GM12891 (cell line): Measurements from ENCODE around the gene PCCA.
A peak's percentile ranks its signal among the peaks of the same experiment; 100 is the strongest.

Experiments
- DNase-seq: peaks from one replicate; pipeline ENCODE4 v3.0.0; 2011; ENCODE audit warnings: low spot score; ENCODE audit not compliant: insufficient read length
- FAIRE-seq: peaks from 2 replicates; lab custom pipeline; 2011; peaks lifted over from hg19 to GRCh38; lab: Jason Lieb, UNC
- PAX5 ChIP-seq: IDR thresholded peaks from 2 replicates; pipeline ENCODE4 v1.6.1; 2011; ENCODE audit warnings: low read length, moderate library complexity, mild to moderate bottlenecking; ENCODE audit not compliant: insufficient read depth, severe bottlenecking
- POLR2A ChIP-seq: IDR thresholded peaks from 2 replicates; pipeline ENCODE4 v1.6.1; 2011; ENCODE audit warnings: low read depth, low read length, control low read depth
- POLR2AphosphoS5 ChIP-seq: IDR thresholded peaks from 2 replicates; pipeline ENCODE4 v1.6.1; 2011; ENCODE audit warnings: low read depth, low read length, control low read depth
- POU2F2 ChIP-seq: IDR thresholded peaks from 2 replicates; pipeline ENCODE4 v1.6.1; 2011; ENCODE audit warnings: low read depth, mild to moderate bottlenecking, control low read depth, low read length, moderate library complexity
- SPI1 ChIP-seq: IDR thresholded peaks from 2 replicates; pipeline ENCODE4 v1.6.1; 2011; ENCODE audit warnings: low read depth, low read length, control low read depth
- TAF1 ChIP-seq: IDR thresholded peaks from 2 replicates; pipeline ENCODE4 v1.6.1; 2011; ENCODE audit warnings: low read depth, low read length, control low read depth

Gene PCCA

GRCh38 chr13:100399455-100399854 is 310.6 kb downstream of the PCCA start:
- no peak for TF ChIP-seq PAX5
- TF ChIP-seq POLR2AphosphoS5: no peak
- TF ChIP-seq SPI1: no peak
- TF ChIP-seq TAF1: no peak
- FAIRE-seq: no peak
- DNase-seq: no peak

GRCh38 chr13:100403675-100404074 is 314.8 kb downstream of the PCCA start:
- DNase-seq (no peak), FAIRE-seq (no peak)

GRCh38 chr13:100409132-100409531 is 320.2 kb downstream of the PCCA start:
- FAIRE-seq (no peak), DNase-seq (no peak)
- TF ChIP-seq POLR2AphosphoS5 (no peak), TAF1 (no peak), POLR2A (no peak), SPI1 (no peak), POU2F2 (no peak), PAX5 (no peak)

More at GRCh38 chr13:100403675-100404074, 314.8 kb downstream of the PCCA start:
- TF ChIP-seq SPI1 (no peak), POLR2AphosphoS5 (no peak), PAX5 (no peak), TAF1 (no peak), POLR2A (no peak), POU2F2 (no peak)

- no peak for DNase-seq
- TF ChIP-seq POLR2A (no peak), POLR2AphosphoS5 (no peak)
- FAIRE-seq: no peak
Measured at GRCh38 chr13:100423375-100423774, 334.5 kb downstream of the PCCA start.

GRCh38 chr13:100428986-100429385 is 340.1 kb downstream of the PCCA start:
- FAIRE-seq (no peak), DNase-seq (no peak)
- no peak for TF ChIP-seq POU2F2
- TF ChIP-seq SPI1: no peak
- TF ChIP-seq PAX5: no peak
- no peak for TF ChIP-seq TAF1
- TF ChIP-seq POLR2A: no peak
- TF ChIP-seq POLR2AphosphoS5: no peak

- TF ChIP-seq PAX5 (no peak), POLR2A (no peak)
- no peak for FAIRE-seq
- DNase-seq: no peak
Measured at GRCh38 chr13:100432611-100433010, 343.7 kb downstream of the PCCA start.

GRCh38 chr13:100433475-100433874 is 344.6 kb downstream of the PCCA start:
- TF ChIP-seq SPI1 (no peak), PAX5 (no peak), POLR2A (no peak), TAF1 (no peak), POLR2AphosphoS5 (no peak), POU2F2 (no peak)
- no peak for FAIRE-seq
- DNase-seq: no peak

- TF ChIP-seq TAF1: no peak
- 0 out of 2 replicates have a peak, but pooled peaks have one; percentile 2 for TF ChIP-seq SPI1
- TF ChIP-seq POU2F2: no peak
- TF ChIP-seq POLR2A: no peak
- FAIRE-seq (no peak), DNase-seq (no peak)
Measured at GRCh38 chr13:100434010-100434763, 345.3 kb downstream of the PCCA start.

GRCh38 chr13:100436099-100436498 is 347.2 kb downstream of the PCCA start:
- DNase-seq (no peak), FAIRE-seq (no peak)
- TF ChIP-seq TAF1: no peak
- TF ChIP-seq POLR2A: no peak
- TF ChIP-seq POLR2AphosphoS5: no peak
- no peak for TF ChIP-seq POU2F2
- no peak for TF ChIP-seq SPI1

- TF ChIP-seq POLR2AphosphoS5 (no peak), POU2F2 (no peak), SPI1 (no peak), PAX5 (no peak), POLR2A (no peak), TAF1 (no peak)
- FAIRE-seq (no peak), DNase-seq (no peak)
Measured at GRCh38 chr13:100438059-100438788, 349.3 kb downstream of the PCCA start.
